NCI-H526 treated with DMSO at 0.1 percent for 48 hours (cell line): Measurements from ENCODE around the gene RNF151.

ENCODE experiments used
- DNase-seq: peaks from one replicate; lab custom pipeline; 2025; lab: John Stamatoyannopoulos, UW

RNF151 gene

DNA sequence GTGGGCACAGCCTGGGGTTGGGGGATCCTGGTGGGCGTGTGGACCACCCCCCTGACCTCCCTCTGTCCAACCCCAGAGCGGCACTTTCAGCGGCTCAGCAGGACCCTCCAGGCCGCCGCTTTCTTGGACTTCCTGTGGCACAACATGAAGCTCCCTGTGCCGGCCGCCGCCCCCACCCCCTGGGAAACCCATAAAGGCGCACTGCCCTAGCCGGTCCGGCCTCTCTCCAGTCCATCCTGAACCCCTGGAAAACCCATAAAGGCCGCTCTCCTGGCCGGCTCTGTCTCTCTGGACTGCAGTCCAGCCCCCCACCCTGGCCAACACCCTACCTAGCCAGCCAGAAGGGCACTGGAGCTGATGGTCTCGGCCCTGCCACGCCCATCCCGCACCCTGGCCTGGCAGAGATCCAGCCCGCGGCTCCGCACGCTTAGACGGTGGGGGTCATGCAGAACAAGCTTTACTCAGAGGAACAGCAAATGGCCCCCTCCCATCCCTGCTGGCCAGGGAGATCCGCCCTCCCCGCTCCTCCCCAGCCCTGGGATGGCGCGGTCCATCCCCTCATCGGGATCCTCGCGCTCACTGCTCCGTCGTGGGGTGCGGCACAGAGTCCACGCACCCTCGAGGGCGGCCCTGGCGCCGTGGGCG lies 11.9 kb downstream of the RNF151 start:
- no peak for DNase-seq

DNA sequence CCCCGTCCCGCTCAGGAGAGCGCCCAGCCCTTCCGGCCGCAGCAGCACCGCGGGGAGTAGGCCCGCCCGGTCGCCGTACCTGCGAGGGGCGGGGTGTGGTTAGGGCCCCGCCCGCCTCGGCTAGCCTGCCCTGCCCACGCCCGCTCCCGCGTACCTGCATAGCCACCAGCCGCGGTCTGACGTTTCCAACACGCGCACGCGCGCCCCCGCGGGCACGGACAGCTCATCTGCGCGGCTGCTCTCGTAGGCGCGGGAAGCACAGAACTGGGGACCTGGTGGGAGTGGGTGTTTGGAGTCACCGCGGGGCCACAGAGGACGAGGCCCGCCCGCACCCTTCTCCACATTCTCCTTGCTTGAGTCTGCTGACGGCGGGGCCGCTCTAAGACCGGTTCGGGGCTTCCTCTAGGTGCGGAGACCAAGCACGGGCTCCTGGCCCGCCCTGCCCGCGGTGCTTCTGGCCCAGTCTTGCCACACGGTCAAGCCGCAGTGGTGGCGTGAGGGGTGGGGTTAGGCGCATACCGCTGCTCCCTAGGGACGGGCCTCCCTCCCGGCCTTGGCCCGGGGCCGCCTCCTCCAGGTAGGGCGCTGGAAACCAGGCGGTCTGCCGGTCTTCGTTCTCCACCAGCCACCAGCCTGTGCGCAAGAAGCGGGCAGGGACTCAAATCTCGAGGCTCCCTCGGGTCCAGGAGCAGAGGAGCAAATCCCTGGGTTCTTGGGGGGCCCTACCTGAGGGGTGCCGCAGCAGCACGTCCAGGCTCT lies 12.8 kb downstream of the RNF151 start:
- DNase-seq: peak; percentile 34

DNA sequence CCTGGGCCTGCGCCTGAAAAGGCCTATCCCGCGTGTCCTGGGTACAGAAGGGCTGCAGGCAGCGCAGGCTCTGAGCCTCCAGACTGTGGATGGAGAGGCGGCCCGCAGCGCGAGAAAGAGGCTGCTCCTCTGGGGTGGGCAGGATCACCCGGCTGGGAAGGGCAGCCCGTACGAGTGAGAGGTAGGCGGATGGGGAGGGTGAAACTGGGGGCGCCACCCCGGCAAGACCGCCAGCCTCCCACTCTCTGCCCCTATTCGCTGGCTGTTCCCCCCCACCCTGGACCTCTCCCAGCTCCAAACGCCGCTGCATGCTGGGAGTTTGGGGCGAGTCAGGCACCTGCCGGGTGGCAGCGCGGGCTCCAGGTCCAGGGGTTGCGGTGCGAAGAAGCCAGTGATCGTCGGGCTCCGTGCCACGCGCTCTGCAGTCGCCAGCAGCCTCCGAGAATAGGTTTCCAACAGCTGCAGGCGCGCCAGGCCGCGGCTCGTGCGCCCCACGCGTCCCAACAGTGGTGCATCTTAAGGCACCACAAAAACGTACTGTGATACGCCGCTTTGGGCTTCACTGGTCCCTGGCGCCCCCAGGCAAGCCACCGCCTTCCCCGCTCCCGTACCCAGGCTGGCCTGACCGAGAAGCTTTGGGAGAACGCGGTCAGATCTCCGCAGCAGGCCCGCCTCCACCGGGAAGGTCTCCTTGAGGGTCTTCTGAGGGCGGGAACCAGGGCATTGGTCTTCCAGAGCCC lies 13.5 kb downstream of the RNF151 start:
- no peak for DNase-seq

DNA sequence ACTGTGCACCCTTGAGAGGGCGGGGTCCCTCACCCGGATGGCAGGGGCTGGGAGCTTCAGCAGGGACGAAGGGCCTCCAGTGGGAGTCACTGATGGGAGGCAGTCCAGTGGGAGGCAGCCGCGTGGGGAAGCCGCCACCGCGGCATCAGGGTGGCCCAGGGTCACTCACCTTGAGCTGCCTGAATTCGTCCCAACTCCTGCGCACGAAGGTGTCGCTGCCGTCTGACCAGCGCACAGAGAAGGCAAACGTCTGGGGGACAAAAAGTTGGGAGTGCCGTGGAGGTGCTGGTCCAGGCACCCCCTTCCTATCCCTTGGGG lies 14.1 kb downstream of the RNF151 start:
- no peak for DNase-seq

DNA sequence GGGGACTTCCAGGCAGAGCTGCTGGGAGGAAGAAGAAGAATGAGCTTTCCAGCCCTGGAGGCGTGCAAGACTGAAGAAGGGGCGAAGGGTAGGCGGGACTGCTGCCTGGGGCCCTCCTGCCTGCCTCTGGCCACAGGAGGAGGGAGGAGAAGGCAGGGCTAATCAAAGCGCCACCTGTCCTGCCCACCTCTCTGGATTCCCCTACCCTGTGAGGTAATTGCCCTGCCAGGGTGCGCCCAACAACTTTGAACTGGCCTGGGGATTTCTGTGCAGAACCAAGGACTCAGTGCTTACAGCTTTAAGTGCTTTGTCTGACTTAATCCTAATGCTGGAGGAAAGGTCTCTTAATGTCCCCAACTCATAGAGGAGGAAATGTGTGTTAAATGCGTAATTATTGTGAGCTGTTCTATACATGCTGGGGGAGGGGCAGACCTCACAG lies 14.8 kb downstream of the RNF151 start, which contains the start of gene NOXO1:
Gene NOXO1, minus strand, starts transcription at position 72 of the 439 bp plus-strand sequence. CDS start 290 bp downstream, outside the sequence.
- no peak for DNase-seq

DNA sequence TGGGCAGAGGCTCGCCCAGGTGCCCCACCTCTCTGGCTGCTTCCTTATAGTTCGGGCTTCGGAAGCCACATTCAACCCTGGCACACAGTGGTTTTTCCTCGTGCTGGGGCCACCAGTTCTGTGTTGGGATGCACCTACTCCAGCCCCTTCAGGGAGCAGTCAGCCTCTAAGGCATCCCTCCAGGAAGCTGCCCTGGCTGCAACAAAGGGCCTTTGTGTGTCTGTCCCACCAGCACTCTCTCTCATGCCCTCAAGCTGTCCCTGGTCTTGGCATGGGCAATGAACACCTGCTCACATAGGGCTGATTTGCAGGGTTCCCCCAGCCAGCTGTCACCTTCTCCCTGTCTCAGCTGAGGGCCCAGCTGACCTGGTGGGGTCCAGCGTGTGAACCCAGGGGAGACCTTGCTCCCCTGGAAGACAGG lies 15.4 kb downstream of the RNF151 start:
- peak; percentile 37 for DNase-seq

DNA sequence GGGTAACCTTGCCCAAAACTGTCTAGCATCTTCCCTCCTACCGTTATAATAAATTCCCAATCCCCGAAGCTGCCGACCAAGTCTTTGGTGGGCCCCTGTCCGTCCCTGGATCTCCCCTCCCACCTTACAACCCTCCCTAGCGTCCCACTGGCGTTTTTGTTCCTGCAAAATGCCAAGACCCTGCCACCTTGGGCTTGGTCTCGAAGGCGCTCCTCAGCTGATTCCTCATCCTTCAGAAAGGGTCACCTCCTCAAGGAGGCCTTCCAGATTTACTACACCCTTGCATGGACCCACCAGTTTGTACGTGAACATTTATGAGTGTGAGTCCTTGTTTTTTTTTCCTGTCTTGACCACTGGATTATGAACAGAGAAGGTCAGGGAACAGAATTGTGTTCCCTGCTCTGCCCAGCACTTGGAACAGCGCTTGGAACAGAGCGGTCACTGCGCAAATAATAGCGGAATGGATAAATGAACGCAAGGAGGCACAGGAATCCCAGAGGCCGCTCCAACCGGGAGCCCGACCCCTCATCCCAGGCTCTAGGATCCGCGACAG lies 16.4 kb downstream of the RNF151 start:
- no peak for DNase-seq

DNA sequence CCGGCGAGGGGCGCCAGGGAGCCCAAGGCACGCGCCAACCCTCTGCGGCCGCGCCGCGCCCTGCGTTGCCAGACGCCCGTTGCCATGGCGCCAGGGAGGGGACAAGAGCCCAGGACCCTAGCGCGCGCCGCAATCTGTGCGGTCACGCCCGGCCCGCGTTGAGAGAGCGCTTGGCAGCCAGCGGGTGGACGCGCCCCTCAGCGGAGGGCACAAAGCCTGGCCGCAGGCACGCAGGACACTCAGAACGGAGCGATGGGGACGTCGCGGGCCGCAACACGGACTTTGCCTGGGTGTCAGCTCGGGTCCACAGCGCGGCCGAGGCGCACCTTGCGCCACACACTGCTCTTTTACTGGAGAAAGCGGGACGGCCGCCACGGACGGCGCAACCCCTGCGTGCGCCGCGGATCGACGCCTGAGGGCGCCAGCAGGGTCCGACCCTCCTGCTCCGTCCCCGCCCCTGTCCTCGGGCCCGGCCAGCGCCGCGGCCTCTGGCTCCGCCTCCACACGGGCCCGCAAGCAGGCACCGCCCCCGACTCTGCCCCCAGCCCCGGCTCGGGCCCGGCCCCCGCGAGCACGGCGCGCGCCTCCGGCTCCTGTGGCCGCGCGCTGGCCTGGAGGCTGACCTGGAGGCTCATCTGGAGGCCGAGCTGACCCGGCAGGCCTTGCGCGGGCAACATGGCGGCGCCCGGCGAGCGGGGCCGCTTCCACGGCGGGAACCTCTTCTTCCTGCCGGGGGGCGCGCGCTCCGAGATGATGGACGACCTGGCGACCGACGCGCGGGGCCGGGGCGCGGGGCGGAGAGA lies 17.1 kb downstream of the RNF151 start, which contains the start of gene GFER:
Gene GFER, plus strand, starts transcription at position 650 of the 803 bp plus-strand sequence. Its CDS starts 26 bp downstream, at position 676.
- DNase-seq: peak; percentile 64

DNA sequence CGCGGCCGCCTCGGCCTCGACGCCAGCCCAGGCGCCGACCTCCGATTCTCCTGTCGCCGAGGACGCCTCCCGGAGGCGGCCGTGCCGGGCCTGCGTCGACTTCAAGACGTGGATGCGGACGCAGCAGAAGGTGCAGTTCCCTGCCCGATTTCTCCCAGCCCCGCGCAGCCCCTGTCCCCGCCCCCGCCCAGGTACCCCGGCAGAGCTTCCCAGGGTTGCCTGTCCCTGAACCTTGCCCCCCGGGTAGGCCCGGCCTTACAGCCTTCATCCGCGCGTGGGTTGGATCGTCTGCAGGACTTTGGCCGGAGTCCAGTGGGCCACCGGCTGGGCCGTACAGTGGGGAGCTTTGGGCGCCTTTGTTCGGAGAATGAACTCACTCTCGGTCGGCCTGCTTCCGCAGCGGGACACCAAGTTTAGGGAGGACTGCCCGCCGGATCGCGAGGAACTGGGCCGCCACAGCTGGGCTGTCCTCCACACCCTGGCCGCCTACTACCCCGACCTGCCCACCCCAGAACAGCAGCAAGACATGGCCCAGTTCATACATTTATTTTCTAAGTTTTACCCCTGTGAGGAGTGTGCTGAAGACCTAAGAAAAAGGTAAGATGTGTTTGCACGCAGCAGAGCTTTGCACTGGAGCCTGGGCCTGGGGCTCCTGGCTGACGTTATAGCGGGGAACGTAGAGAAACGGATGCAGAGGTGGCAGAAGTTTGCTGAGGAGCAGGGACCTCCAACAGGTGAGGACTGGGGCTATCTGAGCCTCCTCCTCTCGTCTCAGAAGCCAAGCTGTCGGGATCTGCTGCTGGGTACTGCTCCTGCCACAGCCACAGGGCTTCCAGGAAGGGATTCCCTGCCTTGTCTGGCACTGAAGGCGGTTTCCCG lies 17.9 kb downstream of the RNF151 start:
- no peak for DNase-seq

DNA sequence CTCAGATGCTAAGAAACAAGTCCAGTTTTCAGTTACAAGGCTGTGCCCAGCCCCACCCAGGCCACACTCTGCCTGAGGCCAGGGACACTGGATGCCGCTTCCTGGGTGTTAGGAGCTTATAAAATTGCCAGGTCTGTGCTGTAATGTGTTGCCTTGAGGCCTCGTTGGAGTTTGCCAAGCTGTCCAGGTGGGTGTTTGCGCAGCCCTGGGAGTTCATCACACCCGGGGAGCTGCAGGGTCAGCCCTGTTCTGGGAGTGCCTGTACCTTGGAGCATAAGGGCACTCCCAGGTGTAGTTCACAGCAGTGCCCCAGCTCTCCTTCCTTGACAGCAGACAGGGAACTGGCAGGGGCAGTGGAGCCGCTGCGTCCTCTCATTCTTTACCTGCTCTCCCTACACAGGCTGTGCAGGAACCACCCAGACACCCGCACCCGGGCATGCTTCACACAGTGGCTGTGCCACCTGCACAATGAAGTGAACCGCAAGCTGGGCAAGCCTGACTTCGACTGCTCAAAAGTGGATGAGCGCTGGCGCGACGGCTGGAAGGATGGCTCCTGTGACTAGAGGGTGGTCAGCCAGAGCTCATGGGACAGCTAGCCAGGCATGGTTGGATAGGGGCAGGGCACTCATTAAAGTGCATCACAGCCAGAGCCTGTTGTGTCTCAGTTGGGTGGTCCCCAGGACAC lies 19.0 kb downstream of the RNF151 start:
- no peak for DNase-seq

DNA sequence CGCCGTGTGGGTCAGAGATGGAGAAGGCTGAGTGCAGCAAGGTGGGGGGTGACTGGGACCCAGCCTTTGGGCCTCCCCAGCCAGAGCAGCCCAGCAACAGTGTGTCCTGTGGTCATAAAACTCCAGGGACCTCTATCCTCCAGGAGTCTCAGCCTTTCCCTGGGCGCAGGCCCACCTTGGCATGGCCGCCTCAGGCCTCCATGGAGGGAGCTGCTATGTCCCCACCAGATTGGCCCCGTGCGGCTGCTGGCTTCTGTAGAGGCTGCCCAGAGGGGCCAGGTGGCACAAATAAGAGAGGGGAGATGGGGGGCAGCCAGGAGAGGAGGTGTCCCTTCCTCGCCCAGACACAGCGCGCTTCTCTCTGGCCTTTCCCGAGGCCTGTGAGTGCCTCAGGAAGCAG lies 20.5 kb downstream of the RNF151 start:
- DNase-seq: no peak

DNA sequence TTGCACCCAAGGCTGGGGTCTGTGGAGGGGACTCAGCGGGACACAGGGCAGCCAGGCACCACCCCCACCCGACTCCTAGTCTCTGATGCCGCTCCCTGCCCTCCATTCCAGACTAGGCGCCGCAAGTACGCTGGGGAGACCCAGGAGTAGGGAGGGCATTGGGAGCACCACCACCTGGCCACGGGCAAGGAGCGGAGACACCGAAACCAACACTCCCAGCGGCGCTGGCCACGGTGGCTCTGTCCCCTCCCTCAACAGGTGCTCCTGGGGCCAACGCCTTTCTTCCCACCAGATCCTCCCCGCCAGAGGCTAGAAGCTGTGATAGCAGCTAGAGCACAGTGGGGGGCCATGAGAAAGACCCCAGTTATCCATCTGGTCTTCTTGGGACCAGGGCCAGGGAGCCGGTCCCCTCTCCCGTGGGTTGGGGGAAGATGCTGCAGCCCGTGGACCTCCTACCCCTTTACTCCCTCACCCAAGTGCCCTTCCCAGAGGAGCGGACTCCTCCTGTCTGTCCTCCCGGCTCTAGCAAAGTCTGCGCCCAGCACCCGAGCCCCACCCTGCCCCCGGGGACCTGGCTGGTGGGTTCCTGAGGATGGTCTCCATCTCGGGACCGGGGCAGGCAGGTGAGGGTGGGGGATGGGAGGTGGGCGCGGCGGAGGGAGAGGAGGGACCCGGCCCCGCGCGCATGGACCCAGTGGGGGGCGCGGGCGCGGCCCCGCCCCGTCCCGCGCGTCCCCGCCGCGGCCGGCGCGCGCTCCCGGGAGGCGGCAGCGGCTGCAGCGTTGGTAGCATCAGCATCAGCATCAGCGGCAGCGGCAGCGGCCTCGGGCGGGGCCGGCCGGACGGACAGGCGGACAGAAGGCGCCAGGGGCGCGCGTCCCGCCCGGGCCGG lies 22.8 kb downstream of the RNF151 start, which contains the start of gene SYNGR3:
Gene SYNGR3, plus strand, starts transcription at position 762 of the 892 bp plus-strand sequence. CDS start 133 bp downstream, outside the sequence.
- DNase-seq: no peak

DNA sequence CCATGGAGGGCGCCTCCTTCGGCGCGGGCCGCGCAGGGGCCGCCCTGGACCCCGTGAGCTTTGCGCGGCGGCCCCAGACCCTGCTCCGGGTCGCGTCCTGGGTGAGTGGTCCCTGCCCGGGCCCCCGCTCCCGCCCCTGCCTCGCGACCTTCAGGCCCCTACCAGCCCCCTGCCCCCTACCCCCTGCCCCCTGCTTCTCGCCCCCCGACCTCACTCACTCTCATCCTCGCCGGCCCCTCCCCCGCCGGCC lies 23.4 kb downstream of the RNF151 start:
- DNase-seq: no peak

DNA sequence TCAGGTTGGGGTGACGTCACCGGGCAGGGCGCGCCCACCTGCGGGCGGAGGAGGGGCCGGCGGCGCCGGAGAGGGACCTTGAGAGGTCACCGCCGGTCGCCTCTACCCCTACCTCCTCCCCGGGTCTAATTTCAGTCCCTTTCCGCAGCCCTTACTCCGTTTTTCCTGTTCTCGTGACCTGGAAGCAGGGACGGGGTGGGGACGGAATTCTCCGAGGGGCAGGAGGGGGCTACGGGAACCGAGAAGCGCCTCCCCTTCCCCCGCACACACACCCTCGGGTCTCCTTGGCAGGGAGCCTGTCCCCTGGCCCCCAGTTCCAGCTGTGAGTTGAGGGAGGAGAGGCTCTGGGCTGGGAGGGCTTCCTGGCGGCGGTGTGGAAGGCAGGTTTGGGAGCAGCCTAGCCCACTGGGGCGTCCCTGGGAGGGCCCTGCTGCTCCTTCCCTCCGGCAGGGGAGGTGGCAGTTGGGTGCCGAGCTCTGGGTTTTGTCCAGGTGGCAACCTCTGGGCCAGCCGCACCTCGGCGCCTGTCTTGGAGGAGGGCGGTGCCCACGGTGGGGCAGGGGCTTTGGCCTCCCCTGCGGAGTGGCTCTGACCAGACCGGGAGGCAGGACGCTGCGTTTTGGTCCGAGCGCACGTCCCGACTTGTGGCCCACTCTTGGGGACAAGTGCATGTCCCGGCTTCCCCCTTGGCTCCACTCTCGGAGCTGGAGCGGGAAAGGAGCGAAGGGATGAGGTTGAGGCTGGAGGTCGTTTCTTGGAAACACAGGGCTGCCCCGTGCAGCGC lies 23.9 kb downstream of the RNF151 start:
- no peak for DNase-seq

DNA sequence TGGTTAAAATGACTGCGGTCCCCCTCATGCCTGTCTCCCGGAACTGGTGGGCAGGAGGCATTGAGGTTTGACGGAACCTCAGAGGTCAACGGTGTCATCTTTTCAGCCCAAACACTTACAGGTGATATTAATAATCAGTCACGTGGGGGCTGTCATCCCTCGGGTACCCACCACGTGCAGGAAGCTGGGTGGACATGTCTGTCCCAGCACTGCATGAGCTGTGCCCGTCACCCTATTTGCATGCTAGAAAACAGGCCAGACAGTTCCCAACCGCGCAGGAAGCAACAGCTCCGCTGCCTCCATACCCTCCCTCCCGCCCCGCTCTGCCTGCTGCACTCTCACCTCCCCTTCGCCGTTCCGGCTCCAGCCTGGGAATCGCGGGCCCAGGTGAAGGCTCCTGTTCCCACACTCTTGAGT lies 24.5 kb downstream of the RNF151 start:
- peak; percentile 17 for DNase-seq

DNA sequence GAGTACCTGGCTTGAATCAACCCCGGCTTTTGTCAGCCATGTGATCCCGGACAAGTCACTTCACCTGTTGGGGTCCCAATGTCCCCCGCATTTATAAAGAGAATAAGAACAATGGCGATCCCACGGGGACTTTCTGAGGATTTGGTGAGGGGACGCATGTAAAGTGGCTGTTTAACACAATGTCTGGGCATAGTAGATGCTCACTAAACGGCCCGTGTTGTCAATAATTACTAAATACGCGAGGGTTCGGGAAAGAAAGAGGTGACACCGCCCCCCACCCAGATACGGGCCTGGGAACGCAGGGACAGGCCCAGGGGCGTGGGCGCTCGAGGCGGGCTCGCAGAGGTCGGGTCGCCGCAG lies 24.9 kb downstream of the RNF151 start:
- no peak for DNase-seq

DNA sequence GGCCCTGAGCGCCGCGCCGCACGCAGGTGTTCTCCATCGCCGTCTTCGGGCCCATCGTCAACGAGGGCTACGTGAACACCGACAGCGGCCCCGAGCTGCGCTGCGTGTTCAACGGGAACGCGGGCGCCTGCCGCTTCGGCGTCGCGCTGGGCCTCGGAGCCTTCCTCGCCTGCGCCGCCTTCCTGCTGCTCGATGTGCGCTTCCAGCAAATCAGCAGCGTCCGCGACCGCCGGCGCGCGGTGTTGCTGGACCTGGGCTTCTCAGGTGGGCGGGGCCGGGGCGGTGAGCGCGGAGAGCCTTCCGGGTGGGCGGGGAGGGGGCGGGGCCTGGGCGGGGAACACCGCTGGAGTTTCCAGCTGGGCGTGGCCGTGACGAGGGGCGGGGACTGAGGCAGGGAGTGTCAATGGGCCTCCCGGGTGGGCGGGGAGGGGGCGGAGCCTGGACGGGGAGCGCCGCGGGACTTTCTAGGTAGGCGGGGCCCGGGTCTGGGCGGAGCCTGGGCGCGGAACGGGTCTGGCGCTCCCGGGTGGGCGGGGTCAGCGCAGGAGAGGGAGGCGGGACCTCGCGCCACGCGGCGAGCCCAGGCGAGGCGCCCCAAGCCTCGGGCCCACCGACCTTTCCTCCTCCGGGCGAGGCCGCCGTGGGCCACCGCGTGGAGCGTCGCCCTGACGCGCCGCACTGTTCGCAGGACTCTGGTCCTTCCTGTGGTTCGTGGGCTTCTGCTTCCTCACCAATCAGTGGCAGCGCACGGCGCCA lies 25.5 kb downstream of the RNF151 start:
- peak; percentile 78 for DNase-seq
